Measurements from ENCODE around the gene GRM5. TPM values are rescaled to one million over a fixed set of nuclear protein-coding genes. Genes with fewer than 3 reads are reported as not detected.

The GRM5 gene
- total RNA-seq, 1 donor from 2014 or later, result not detected

GRCh38 chr11:88692306-88693086 lies 373.3 kb downstream of the GRM5 start:
- H3K27ac Mint-ChIP-seq (ENCODE audit: unreplicated experiment), result no peak overlapping the region
- H3K9me3 Mint-ChIP-seq (ENCODE audit: unreplicated experiment), result no peaks in the 10 kb centered on the region
- H3K27me3 Mint-ChIP-seq (ENCODE audit: unreplicated experiment), result no peaks in the 10 kb centered on the region
- peaks cover 6% of the 10 kb centered on the region for H3K4me1 Mint-ChIP-seq (ENCODE audit: low read depth, unreplicated experiment)
- DNase-seq, result no peak
- no peak overlapping the region for H3K4me3 Mint-ChIP-seq (ENCODE audit: unreplicated experiment)
- no peaks in the 10 kb centered on the region for H3K36me3 Mint-ChIP-seq (ENCODE audit: unreplicated experiment)
- TF ChIP-seq CTCF (IDR thresholded peaks at IDR 0.05; ENCODE audit: partially characterized antibody, unreplicated experiment), result no peak

GRCh38 chr11:88689548-88690240 lies 376.1 kb downstream of the GRM5 start:
- H3K9me3 Mint-ChIP-seq (ENCODE audit: unreplicated experiment), result peaks cover 2% of the 10 kb centered on the region
- no peaks in the 10 kb centered on the region for H3K27me3 Mint-ChIP-seq (ENCODE audit: unreplicated experiment)
- no peaks in the 10 kb centered on the region for H3K36me3 Mint-ChIP-seq (ENCODE audit: unreplicated experiment)
- no peak for DNase-seq
- no peak for TF ChIP-seq CTCF (IDR thresholded peaks at IDR 0.05; ENCODE audit: partially characterized antibody, unreplicated experiment)
- no peaks in the 10 kb centered on the region for H3K4me1 Mint-ChIP-seq (ENCODE audit: low read depth, unreplicated experiment)
- no peak overlapping the region for H3K4me3 Mint-ChIP-seq (ENCODE audit: unreplicated experiment)
- no peak overlapping the region for H3K27ac Mint-ChIP-seq (ENCODE audit: unreplicated experiment)

GRCh38 chr11:88683024-88683423 lies 382.8 kb downstream of the GRM5 start:
- peak; percentile 26 for DNase-seq
- Mint-ChIP-seq H3K4me1 (ENCODE audit: low read depth, unreplicated experiment) (peaks cover 3% of the 10 kb centered on the region), H3K27ac (ENCODE audit: unreplicated experiment) (no peak overlapping the region), H3K36me3 (ENCODE audit: unreplicated experiment) (peaks cover 4% of the 10 kb centered on the region), H3K9me3 (ENCODE audit: unreplicated experiment) (peaks cover 5% of the 10 kb centered on the region), H3K27me3 (ENCODE audit: unreplicated experiment) (no peaks in the 10 kb centered on the region), H3K4me3 (ENCODE audit: unreplicated experiment) (no peak overlapping the region)
- TF ChIP-seq CTCF (IDR thresholded peaks at IDR 0.05; ENCODE audit: partially characterized antibody, unreplicated experiment), result no peak

GRCh38 chr11:88680806-88681205 lies 385.0 kb downstream of the GRM5 start:
- no peaks in the 10 kb centered on the region for H3K27me3 Mint-ChIP-seq (ENCODE audit: unreplicated experiment)
- no peak for TF ChIP-seq CTCF (IDR thresholded peaks at IDR 0.05; ENCODE audit: partially characterized antibody, unreplicated experiment)
- H3K27ac Mint-ChIP-seq (ENCODE audit: unreplicated experiment), result no peak overlapping the region
- H3K36me3 Mint-ChIP-seq (ENCODE audit: unreplicated experiment), result peaks cover 4% of the 10 kb centered on the region
- no peak for DNase-seq
- peaks cover 5% of the 10 kb centered on the region for H3K9me3 Mint-ChIP-seq (ENCODE audit: unreplicated experiment)
- H3K4me3 Mint-ChIP-seq (ENCODE audit: unreplicated experiment), result no peak overlapping the region
- H3K4me1 Mint-ChIP-seq (ENCODE audit: low read depth, unreplicated experiment), result peaks cover 3% of the 10 kb centered on the region

GRCh38 chr11:88666364-88666763 lies 399.4 kb downstream of the GRM5 start:
- Mint-ChIP-seq H3K27ac (ENCODE audit: unreplicated experiment) (no peak overlapping the region), H3K9me3 (ENCODE audit: unreplicated experiment) (no peaks in the 10 kb centered on the region), H3K4me1 (ENCODE audit: low read depth, unreplicated experiment) (no peaks in the 10 kb centered on the region), H3K4me3 (ENCODE audit: unreplicated experiment) (no peak overlapping the region), H3K36me3 (ENCODE audit: unreplicated experiment) (no peaks in the 10 kb centered on the region), H3K27me3 (ENCODE audit: unreplicated experiment) (peaks cover 2% of the 10 kb centered on the region)
- TF ChIP-seq CTCF (IDR thresholded peaks at IDR 0.05; ENCODE audit: partially characterized antibody, unreplicated experiment), result no peak
- DNase-seq, result no peak

Measured in glutamatergic neuron (in vitro differentiated cells).